Caco-2 (cell line): ENCODE results near the gene SGMS1. TPM values are rescaled to one million over a fixed set of nuclear protein-coding genes. Genes with fewer than 3 reads are reported as not detected.

ENCODE experiments used
- BruUV-seq: library from RNA; stranded (reverse); fragments of 400-500 nt; replicated peaks from 2 replicates; lab custom pipeline; 2021; lab: Mats Ljungman, UMichigan
- CTCF ChIA-PET: fragments of 300-600 bp; sonication (Branson Sonifier 250); formaldehyde crosslinking; loops from one replicate; lab custom pipeline; 2022; ENCODE audit warnings: antibody characterized with exemption; lab: Charles Lee
- POLR2A ChIA-PET: fragments of 300-600 bp; sonication (Branson Sonifier 250); formaldehyde crosslinking; loops from one replicate; lab custom pipeline; 2022; ENCODE audit warnings: antibody characterized with exemption; lab: Charles Lee
- DNase-seq, 2 experiments: peaks; one replicate each; pipeline versions ENCODE4 v3.0.0 to v3.0.0-alpha.2; 2020 to 2022
- H3K27me3 ChIP-seq: replicated peaks from 2 replicates; pipeline ENCODE4 v1.6.0; 2011; ENCODE audit warnings: low read length; ENCODE audit not compliant: control insufficient read depth, insufficient read depth
- H3K36me3 ChIP-seq: 2 replicates; pipeline ENCODE4 v1.5.1; 2011; ENCODE audit warnings: low read length; ENCODE audit not compliant: control insufficient read depth, insufficient read depth
- H3K4me1 ChIP-seq: fragments of 250-450 bp; sonication (Bioruptor Pico); 2 replicates; pipeline ENCODE4 v1.5.1; 2020; ENCODE audit warnings: mild to moderate bottlenecking
- H3K4me3 ChIP-seq: 2 replicates; pipeline ENCODE4 v1.5.1; 2011; ENCODE audit warnings: low read depth, mild to moderate bottlenecking, control low read depth, low read length
- H3K9me3 ChIP-seq: fragments of 250-450 bp; sonication (Bioruptor Pico); 2 replicates; pipeline ENCODE4 v1.5.1; 2020; ENCODE audit warnings: mild to moderate bottlenecking, moderate library complexity
- H3K27ac Mint-ChIP-seq: one replicate; pipeline ENCODE4 v1.8.0; 2022; ENCODE audit warnings: mixed read lengths; ENCODE audit not compliant: unreplicated experiment
- H3K27me3 Mint-ChIP-seq: one replicate; pipeline ENCODE4 v1.8.0; 2022; ENCODE audit warnings: mixed read lengths; ENCODE audit not compliant: insufficient read depth, unreplicated experiment
- H3K36me3 Mint-ChIP-seq: one replicate; pipeline ENCODE4 v1.8.0; 2022; ENCODE audit warnings: mild to moderate bottlenecking, mixed read lengths; ENCODE audit not compliant: insufficient read depth, unreplicated experiment
- H3K4me1 Mint-ChIP-seq: one replicate; pipeline ENCODE4 v1.8.0; 2022; ENCODE audit warnings: low read depth, mixed read lengths; ENCODE audit not compliant: unreplicated experiment
- H3K4me3 Mint-ChIP-seq: one replicate; pipeline ENCODE4 v1.8.0; 2022; ENCODE audit warnings: mild to moderate bottlenecking, moderate library complexity, mixed read lengths; ENCODE audit not compliant: unreplicated experiment
- H3K9me3 Mint-ChIP-seq: one replicate; pipeline ENCODE4 v1.8.0; 2022; ENCODE audit warnings: mixed read lengths; ENCODE audit not compliant: unreplicated experiment
- intact Hi-C: fragments of 100-400 bp; cut with micrococcal nuclease; formaldehyde crosslinking; loops from one replicate; pipeline ENCODE4 v1.10.0; 2022; ENCODE audit not compliant: unreplicated experiment
- total RNA-seq: library from RNA; stranded (reverse); gene quantifications from 2 replicates; pipeline ENCODE4 v1.2.3, GENCODE V29; 2022
- TF ChIP-seq, protein P1 (sequence below), 2 experiments: fragments of 200-600 bp in 1 of 2; IDR thresholded peaks; 1 replicate in 1 of 2; 2 replicates in 1 of 2; pipeline versions ENCODE4 v1.5.1 to v1.8.0; 2011 to 2022; ENCODE audit warnings: antibody characterized with exemption in 1 of 2, control low read depth in 1 of 2, inconsistent platforms in 1 of 2, low read depth in 1 of 2, low read length in 1 of 2, mild to moderate bottlenecking in 1 of 2, moderate library complexity in 1 of 2; ENCODE audit not compliant: insufficient read depth in 1 of 2, severe bottlenecking in 1 of 2, unreplicated experiment in 1 of 2

SGMS1 gene
- total RNA-seq, 1 experiment from 2014 or later = 30.5 TPM

DNA sequence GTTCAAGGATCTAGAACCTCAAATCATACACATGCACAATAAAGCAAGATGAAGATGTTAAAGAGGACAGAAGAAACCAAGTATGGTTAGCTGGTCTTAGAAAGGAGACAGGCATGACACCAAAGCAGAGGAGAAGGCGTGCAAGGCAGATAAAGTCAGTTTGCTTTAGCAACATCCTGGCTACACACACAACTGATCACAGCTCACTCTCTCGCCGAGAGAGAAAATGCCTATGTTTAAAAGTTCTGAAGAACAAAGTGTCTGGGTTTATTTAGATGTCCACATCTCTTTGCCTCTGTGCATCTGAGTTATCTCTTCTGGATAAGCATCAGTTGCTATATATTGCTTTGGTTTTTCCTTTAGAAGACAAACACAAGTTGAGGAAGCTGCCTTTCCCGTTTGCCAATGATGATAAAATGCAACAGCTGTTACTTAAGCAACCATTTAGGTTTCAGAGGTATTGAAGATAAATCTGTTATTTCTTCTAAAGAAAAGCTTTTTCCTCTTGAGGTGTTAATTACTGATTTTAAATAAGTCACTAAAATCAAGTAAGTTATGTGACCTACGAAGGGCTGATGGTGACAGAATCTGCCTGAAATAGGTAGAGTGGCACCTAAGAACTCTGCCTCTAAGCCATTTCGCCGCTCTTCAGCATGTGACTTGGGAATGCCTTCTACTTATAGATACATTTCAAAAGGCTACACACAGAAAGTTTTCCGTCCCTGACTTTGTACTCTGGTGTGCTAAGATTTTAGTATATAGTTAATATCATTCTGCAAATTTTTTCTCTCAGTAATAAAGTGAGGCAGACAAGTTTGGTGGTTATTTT is 226.2 kb downstream of the SGMS1 start:
- no peaks in the 10 kb centered on the region for H3K36me3 ChIP-seq
- peaks cover 69% of the 10 kb centered on the region for H3K4me1 ChIP-seq
- BruUV-seq = no TSS peak
- H3K4me3 ChIP-seq = no peak overlapping the region
- TF ChIP-seq, protein P1, sequence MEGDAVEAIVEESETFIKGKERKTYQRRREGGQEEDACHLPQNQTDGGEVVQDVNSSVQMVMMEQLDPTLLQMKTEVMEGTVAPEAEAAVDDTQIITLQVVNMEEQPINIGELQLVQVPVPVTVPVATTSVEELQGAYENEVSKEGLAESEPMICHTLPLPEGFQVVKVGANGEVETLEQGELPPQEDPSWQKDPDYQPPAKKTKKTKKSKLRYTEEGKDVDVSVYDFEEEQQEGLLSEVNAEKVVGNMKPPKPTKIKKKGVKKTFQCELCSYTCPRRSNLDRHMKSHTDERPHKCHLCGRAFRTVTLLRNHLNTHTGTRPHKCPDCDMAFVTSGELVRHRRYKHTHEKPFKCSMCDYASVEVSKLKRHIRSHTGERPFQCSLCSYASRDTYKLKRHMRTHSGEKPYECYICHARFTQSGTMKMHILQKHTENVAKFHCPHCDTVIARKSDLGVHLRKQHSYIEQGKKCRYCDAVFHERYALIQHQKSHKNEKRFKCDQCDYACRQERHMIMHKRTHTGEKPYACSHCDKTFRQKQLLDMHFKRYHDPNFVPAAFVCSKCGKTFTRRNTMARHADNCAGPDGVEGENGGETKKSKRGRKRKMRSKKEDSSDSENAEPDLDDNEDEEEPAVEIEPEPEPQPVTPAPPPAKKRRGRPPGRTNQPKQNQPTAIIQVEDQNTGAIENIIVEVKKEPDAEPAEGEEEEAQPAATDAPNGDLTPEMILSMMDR (IDR thresholded peaks at IDR 0.05; ENCODE audit: insufficient read depth in 1 of 2, low read depth in 1 of 2, low read length in 1 of 2, severe bottlenecking in 1 of 2, unreplicated experiment in 1 of 2) = no peak
- H3K9me3 ChIP-seq = no peaks in the 10 kb centered on the region
- no peak overlapping the region for H3K27ac Mint-ChIP-seq
- DNase-seq = no peak
- no peak overlapping the region for H3K4me3 Mint-ChIP-seq
- no peaks in the 10 kb centered on the region for H3K9me3 Mint-ChIP-seq
- H3K27me3 Mint-ChIP-seq = no peaks in the 10 kb centered on the region
- H3K27me3 ChIP-seq = no peaks in the 10 kb centered on the region
- POLR2A ChIA-PET = no interaction called here
- peaks cover 9% of the 10 kb centered on the region for H3K36me3 Mint-ChIP-seq
- CTCF ChIA-PET = interaction anchor here (1.0 kb wide), 1 partner anchor 30 kb away, joined by 3 read pairs; no protein-coding TSS in a partner anchor
- intact Hi-C loops = no loop called here
- H3K4me1 Mint-ChIP-seq = peaks cover 68% of the 10 kb centered on the region

DNA sequence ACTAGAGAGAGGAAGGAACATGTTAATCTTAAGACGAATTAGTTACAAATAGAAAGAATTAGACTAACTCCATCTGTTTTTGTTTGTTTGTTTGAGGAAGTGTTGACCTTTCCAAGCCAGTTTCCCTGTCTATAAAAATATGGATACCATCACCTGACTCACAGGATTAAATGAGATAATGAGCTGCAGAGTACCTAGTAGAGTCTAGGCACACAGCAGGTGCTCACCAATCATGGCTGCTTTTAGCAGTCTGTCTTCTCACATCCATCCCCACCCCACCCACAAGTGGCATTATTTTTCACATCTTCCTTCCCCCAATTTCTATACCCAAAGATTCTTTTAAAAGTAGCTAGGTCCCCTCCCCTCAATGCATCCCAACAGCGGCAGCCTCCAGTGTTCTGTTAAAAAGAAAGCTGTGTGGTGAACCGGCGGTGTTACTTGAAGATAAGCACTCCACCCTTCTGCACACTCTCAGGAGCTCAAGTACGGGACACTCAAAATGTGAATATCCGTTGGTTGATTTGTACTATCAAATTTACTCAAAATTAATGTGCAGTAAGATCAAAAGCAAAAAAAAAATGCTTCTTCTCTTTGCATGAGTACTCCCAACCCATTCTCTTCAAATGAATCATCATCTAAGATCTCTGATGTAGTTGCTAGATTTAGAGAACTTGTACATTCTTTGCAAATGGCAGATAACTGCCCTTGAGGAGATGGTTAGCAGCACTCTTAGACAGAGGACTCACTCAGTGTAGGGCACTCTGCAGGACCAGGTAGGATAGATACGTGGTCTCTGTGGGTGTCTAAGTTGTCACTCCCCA is 227.1 kb downstream of the SGMS1 start:
- H3K4me3 Mint-ChIP-seq = no peak overlapping the region
- H3K9me3 Mint-ChIP-seq = no peaks in the 10 kb centered on the region
- DNase-seq = no peak
- no peak overlapping the region for H3K27ac Mint-ChIP-seq
- TF ChIP-seq, protein P1 (IDR thresholded peaks at IDR 0.05; ENCODE audit: insufficient read depth in 1 of 2, low read depth in 1 of 2, low read length in 1 of 2, severe bottlenecking in 1 of 2, unreplicated experiment in 1 of 2) = no peak
- Histone ChIP-seq H3K4me3 (no peak overlapping the region), H3K4me1 (peaks cover 77% of the 10 kb centered on the region), H3K27me3 (no peaks in the 10 kb centered on the region), H3K36me3 (no peaks in the 10 kb centered on the region), H3K9me3 (no peaks in the 10 kb centered on the region)
- no TSS peak for BruUV-seq
- CTCF ChIA-PET = interaction anchor here (1.0 kb wide), 1 partner anchor 29 kb away, joined by 3 read pairs; no protein-coding TSS in a partner anchor
- H3K4me1 Mint-ChIP-seq = peaks cover 72% of the 10 kb centered on the region
- no peaks in the 10 kb centered on the region for H3K27me3 Mint-ChIP-seq
- POLR2A ChIA-PET = no interaction called here
- H3K36me3 Mint-ChIP-seq = peaks cover 9% of the 10 kb centered on the region
- intact Hi-C loops = no loop called here

DNA sequence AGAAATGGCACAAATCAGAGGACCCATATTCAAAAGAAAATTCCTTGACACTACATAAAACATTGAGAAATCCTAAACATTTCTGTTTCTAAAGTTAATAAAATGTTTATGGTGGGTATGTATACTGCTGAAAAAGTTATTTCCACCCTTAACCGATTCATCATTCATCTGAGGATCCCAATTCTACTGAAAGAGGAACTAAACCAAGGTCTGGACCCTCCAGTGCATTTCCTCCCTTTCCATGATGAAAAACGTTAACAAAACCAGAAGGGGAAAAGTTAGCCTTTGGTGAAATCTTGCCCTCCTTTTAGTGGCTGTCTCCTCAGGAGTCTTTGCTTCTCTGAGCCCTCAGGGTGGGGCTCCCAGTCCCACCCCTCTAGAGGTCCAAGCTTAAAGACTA is 227.9 kb downstream of the SGMS1 start:
- H3K36me3 ChIP-seq = no peaks in the 10 kb centered on the region
- Mint-ChIP-seq H3K27me3 (no peaks in the 10 kb centered on the region), H3K9me3 (no peaks in the 10 kb centered on the region), H3K27ac (peak overlapping the region; percentile 72), H3K36me3 (peaks cover 9% of the 10 kb centered on the region), H3K4me3 (no peak overlapping the region), H3K4me1 (peaks cover 72% of the 10 kb centered on the region)
- no peak overlapping the region for H3K4me3 ChIP-seq
- intact Hi-C loops = loop anchor here (2.0 kb wide), 1 partner anchor 23 kb away; no protein-coding TSS in a partner anchor
- POLR2A ChIA-PET = no interaction called here
- CTCF ChIA-PET = interaction anchor here (0.9 to 1.3 kb wide), 2 partner anchors 23 to 28 kb away, joined by 3 to 5 read pairs; no protein-coding TSS in a partner anchor
- no peaks in the 10 kb centered on the region for H3K9me3 ChIP-seq
- TF ChIP-seq, protein P1 (IDR thresholded peaks at IDR 0.05; ENCODE audit: insufficient read depth in 1 of 2, low read depth in 1 of 2, low read length in 1 of 2, severe bottlenecking in 1 of 2, unreplicated experiment in 1 of 2) = no peak
- peaks cover 85% of the 10 kb centered on the region for H3K4me1 ChIP-seq
- H3K27me3 ChIP-seq = no peaks in the 10 kb centered on the region
- no peak for DNase-seq
- BruUV-seq = no TSS peak
